GM21717 (cell line): ENCODE data around the gene STAP2.

Experiments
- ATAC-seq: cut with Tn5 transposase; IDR thresholded peaks from one replicate; pipeline ENCODE4 v1.9.1; 2021; ENCODE audit warnings: mild to moderate bottlenecking, moderate library complexity; ENCODE audit not compliant: unreplicated experiment

The STAP2 gene, protein sequence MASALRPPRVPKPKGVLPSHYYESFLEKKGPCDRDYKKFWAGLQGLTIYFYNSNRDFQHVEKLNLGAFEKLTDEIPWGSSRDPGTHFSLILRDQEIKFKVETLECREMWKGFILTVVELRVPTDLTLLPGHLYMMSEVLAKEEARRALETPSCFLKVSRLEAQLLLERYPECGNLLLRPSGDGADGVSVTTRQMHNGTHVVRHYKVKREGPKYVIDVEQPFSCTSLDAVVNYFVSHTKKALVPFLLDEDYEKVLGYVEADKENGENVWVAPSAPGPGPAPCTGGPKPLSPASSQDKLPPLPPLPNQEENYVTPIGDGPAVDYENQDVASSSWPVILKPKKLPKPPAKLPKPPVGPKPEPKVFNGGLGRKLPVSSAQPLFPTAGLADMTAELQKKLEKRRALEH

GRCh38 chr19:4338441-4339355 lies at the start of gene STAP2:
Gene STAP2 (minus strand): TSS chr19:4338827. CDS start chr19:4338753, 74 bp downstream.
- no peak for ATAC-seq

- no peak for ATAC-seq
Observed at GRCh38 chr19:4386041-4386782, 47.6 kb upstream of the STAP2 start.

DNA sequence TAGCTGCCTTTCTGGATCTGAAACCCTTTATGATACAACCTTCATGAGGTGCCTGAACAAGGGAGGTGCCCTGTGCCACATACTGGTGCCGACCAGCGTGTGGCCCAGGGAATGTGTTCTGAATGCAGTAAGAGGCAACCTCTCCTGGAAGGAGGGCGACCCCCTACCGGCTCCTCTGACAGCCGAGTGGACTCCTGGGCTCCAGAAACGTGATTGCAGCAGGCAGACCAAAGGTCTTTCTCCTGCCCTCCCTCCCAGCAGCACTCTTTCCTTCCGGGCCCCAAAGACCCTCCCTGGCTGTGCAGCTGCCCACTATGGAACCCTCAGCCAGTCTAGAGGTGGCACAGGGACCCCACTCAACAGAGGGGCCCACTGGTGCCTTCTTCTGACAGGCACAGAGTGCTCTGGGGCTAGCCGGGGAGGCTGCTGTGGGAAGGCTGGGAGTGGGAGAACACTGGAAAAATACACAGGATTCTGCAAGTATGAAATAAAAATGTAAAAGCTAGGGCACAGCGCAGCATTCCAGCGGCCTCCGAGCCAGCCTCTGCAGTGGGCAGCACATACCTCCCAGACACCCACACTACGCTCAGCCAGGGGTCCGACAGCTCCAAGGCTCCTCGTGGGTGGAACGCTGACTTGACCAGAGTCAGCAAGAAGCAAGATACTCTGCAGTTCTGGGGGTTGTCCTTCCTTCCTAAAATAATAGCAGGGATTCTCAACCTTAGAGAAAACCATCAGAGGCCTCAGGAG lies 46.8 kb upstream of the STAP2 start:
- no peak for ATAC-seq

DNA sequence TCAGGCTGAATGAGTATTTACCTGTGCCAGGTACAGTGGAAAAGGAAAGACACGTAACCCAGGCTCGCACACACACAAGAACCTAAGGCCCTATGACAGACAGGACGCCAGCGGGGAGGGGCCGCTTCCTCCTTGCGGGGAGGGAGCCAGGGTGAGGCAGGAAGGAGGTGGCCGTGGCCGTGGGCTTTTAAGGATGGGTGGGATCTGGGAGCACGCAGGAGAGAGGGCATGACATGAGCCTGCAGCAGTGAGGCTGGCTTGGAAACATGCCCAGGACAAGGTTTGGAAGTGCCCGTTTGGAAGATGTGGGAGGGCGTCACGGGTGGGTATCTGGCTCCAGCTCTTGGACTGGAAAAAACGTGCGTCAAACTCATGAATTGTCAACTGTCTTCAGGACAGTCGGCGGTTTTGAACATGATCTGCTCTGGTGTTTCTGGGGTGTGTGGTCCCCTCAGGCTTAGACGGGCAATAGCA lies 41.7 kb upstream of the STAP2 start:
- ATAC-seq: no peak

DNA sequence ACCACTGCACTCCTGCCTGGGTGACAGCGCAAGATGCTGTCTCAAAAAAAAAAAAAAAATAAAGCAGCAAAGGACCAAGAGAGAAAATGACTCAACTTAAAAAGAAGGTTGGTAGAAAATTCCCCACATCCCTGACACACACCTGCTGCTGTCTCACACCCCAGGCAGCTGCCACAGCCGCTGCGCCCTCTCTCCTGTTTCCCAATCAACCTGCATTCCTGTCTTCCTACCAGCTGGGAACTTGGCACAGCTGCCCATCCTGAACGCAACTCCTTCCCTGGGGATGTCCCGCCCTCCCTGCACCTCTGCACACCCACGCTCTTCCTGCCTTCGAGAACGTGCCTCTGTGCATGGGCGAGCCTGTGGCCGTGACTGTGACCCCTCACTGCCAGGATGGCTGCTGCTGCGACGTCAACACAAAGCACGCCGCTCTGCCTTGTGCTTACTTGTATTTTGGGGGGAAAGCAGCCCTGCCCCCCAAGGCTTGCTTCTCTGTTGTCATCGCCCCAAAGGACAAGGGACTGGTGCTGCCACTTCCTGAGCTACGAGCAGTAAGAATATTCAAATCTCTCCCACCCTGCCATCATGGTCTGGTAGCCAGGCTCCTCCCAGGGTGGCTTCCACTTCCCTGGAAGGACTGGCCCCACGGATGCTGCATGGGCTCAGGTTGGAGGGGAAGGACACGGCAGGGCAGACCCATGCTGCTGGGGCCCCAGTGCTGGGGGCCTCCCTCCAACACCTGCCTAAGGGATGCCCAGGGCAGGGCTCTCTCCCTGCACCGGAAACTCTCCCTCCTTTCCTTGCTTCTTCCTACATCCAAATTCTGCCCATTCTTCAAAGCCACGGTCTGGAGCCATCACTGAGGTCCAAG lies 41.0 kb upstream of the STAP2 start:
- no peak for ATAC-seq

DNA sequence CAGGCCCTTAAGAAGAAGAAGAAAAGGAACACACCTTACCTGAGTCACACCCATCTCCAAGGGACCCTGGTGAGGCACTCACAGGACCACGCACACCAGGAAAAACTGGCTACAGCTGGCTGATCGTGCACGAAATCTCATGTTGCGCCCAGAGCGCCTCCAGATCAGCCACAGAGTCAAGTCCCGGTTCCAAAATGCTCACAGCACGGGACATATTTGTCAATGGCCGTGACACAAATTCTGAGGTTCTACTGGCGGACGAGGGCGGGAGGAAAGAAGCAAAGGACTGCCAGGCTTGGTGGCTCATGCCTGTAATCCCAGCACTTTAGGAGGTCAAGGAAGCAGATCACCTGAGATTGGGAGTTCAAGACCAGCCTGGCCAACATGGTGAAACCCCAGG lies 40.3 kb upstream of the STAP2 start:
- ATAC-seq: no peak

DNA sequence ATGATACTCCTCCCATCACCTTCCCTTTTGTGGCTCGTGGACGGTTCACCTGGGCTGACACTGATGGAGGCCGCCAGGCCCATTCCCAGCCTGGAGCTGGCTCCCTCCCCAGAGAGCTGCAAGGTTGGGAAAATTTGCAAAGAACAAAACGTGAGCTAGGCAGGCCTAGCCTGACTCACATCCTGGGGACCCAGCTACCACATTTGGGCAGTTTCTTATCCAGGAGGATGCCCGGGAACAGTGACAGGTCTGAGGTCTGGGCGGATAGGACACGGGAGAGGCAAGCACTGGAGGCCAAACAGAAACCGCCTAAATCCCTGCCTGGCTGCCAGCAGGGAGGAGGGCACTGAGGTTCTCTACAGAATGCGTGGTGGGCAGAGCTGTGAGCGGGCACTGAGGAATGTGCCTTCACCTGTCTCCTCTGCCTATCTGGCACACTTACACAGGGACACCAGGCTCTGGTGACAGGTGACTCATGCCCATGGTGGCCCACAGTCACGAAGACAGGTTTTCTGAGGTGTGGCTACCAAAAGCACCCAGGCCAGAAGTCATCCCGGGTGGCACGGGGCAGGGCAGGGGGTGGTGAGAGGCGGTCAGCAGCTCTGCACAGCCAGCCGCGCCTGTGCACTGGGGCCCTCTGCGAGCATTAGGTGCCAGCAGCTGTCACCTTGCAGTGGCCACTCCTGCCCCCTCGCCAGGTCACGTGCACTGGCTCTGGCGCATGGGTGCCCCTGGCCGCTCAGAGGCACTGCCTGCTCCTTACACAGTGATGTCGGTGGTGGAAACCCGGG lies 38.6 kb upstream of the STAP2 start:
- no peak for ATAC-seq

DNA sequence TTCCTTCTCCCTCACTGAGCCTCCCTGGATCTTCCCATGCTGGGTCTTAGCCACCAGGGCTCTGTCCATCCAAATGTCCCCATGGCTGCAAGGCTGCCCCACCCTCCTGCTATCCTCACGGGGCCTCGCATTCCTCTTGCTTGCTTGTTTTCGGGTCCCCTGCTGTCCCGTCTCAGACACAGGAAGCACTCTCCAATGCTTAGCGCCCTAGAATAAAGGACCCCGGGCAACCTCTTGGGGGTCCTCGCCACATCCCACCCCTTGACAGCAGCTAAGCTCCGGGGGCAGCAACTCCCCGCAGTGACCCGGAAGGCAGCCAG lies 38.0 kb upstream of the STAP2 start:
- no peak for ATAC-seq

DNA sequence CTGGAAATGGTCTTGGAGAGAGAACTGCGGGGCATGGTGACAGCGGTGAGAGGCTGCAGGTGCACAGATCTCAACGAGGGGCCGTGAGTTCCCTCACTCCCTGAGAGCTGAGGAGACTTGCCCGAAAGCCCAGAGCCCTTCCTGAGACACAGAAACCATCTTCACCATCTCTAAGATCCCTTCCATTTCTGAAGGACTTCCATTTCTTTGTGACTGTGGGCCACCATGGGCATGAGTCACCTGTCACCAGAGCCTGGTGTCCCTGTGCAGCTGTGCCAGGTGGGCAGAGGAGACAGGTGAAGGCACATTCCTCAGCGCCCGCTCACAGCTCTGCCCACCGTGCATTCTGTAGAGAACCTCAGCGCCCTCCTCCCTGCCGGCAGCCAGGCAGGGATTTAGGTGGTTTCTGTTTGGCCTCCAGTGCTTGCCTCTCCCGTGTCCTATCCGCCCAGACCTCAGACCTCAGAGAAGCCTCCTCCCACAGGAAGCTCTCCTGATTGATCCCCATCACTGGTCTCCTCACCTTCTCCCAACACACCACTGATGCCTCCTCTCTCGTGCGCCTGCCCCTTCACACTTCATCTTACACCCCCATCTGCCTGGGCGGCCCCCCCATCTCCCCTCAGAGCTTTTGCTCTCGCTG lies 37.5 kb upstream of the STAP2 start:
- ATAC-seq: no peak

DNA sequence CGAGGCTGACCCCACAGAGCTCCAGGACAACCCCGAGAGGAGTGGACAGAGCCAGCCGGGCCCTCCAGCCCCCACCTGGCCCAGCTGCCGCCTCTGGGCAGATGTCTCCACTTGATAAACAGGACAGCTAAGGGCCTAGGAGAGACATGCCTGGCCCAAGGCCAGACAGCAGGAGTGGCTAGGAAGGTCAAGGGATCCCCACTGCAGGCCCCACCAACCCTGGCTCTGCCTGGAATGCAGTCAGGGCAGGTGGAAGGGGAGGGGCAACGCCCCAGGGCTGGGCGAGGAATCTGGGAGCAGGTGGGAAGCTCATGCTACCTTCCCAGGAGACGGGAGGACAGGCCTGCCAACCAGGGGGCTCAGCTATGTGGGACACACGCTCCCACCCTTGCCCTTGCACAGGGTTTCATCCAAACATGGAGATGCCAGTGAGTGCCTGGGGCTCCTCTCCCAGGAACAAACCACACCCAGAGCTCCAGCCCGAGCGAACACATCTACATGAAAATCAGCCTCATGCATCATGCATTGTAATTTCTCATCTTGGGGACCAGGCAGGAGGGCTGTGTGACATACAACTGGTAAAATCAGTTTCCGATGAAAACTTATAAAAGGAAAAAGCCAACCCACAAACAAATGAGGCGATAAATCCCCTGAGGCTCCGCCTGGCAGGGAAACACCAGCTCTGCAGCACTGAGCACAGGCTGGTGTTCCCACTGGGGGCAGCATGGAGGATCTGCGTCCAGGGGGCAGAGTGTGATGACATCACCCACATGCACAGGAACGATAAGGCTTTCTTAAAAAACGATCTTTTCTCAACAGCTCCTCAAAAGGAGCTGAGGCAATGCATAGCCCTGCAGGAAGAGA lies 36.8 kb upstream of the STAP2 start:
- no peak for ATAC-seq

GRCh38 chr19:4374498-4375163 lies 36.0 kb upstream of the STAP2 start:
- ATAC-seq: no peak

DNA sequence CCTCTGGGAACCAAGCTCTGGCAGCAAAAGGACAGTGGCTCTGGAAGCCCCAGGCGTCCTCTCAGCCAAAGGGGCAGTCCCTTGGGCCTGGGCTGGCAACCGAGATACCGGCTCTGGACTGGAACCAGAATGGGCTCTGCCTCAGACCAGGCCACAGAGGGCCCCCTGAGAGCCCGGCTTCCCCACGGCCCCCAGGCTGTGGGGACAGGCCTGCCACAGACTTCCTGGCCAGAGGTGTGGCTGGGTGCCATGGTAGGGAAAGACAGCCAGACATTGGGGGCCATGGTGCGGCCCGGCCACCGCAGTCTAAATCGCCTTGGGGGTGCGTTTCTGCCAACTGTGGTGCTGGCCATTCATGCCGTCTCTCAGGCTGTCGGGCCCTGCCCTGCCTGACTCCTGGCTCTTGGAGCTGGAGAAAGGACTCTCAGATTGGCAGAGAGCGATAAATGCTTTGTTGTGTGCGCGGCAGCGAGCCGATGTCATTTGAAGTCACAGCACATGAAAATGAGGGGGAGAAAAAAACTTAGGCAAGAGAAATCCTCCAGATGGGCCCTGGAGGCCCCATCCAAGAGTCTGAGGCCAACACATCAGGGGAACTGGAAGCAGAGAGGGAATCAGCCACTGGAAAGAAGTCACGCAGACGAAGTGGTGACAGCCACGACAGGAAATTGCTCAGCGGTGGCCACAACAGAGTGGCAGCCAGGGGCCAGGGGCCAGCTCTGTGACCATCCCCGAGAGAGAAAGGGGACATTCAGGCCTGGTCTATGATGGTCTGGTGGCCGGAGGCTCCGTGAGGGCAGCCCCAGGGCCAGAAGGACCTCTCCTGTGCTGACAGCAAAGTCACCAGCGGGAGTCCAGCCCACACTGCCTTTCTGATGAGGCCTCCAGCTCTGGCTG lies 35.2 kb upstream of the STAP2 start:
- no peak for ATAC-seq

DNA sequence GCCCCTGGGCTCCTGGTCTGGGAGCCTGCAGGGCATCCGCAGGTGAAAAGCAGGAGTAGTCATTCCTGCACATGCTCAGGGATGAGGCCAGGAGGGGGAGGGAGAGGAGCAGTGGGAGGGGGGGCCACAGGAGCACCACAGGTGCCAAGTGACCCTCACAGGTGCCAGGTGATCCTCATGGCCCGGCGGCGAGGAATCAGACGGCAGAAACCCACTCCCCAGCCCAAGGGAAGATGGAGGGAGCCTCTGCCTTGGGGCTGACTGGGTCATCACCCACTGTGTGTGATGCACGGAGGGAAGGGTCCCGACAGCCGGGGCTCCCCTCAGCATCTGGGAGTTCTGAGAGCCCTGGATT lies 34.4 kb upstream of the STAP2 start:
- ATAC-seq: no peak

- no peak for ATAC-seq
Observed at GRCh38 chr19:4372165-4373012, 33.8 kb upstream of the STAP2 start.
